ENCODE results near the gene OR5AN1.
"Not testable (repeated sequence)": the region's sequence is repeated elsewhere in the genome, so short reads cannot be mapped to it uniquely, and the experiment has no call there.

The OR5AN1 gene, protein sequence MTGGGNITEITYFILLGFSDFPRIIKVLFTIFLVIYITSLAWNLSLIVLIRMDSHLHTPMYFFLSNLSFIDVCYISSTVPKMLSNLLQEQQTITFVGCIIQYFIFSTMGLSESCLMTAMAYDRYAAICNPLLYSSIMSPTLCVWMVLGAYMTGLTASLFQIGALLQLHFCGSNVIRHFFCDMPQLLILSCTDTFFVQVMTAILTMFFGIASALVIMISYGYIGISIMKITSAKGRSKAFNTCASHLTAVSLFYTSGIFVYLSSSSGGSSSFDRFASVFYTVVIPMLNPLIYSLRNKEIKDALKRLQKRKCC

DNA sequence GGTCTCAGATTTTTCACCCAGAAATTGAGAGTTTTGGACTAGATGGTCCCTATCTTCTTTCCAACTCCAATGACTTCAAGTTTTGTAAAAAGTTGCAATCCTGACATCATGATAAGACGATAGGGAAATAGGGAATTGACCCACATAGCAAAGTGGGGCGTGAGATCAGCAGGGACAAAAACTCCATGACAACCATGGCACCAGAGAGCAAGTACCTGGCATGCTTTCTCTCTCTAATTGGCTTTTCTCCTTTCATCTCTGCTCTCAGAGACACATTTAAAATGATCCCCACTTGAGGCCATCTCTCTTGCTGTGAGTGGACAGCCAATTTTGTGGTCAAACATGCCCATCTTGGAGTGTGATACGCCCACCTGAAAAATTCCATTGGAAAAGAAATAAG lies at the start of gene OR5AN1:
TSS of gene OR5AN1 (plus strand) at position 301 of the 400 bp plus-strand sequence. CDS start 5,564 bp downstream, outside the sequence.
- no peak for DNase-seq

DNA sequence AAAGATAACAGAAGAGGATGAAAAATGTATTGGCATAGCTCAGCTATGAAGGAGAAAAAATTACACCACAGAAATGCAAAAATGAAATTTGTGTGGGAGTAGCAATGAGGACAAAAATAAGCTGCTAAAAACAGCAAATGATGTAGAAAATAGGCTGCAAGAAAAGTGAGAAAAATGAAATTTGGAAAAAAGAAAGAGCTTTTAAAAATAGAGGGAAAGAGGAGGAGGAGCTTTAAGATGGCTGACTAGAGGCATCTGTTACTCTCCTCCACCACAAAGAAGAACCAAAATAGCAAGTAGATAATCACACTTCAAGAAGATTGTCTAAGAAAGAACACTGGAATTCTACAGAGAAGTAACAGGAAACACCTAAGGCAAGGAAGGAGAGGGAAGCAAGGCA lies 23.7 kb upstream of the OR5AN1 start:
- no peak for DNase-seq

- no peak for DNase-seq
These were observed 22.5 kb upstream of the OR5AN1 start for GRCh38 chr11:59336176-59336575.

GRCh38 chr11:59336931-59337330 lies 21.8 kb upstream of the OR5AN1 start:
- no peak for DNase-seq

DNA sequence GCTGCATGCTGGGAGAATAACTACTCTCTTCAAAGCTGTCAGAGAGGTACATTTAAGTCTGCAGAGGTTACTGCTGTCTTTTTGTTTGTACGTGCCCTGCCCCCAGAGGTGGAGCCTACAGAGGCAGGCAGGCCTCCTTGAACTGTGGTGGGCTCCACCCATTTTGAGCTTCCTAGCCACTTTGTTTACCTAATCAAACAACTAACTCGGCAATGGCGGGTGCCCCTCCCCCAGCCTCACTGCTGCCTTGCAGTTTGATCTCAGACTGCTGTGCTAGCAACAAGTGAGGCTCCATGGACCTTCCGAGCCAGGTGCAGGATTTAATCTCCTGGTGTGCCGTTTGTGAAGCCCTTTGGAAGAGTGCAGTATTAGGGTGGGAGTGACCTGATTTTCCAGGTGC lies 9.0 kb upstream of the OR5AN1 start:
- not testable (repeated sequence) for DNase-seq

GRCh38 chr11:59355226-59355625 lies 3.5 kb upstream of the OR5AN1 start:
- no peak for DNase-seq

GRCh38 chr11:59356561-59356960 lies 2.1 kb upstream of the OR5AN1 start:
- no peak for DNase-seq

GRCh38 chr11:59358020-59358419 lies 675 bp upstream of the OR5AN1 start:
- no peak for DNase-seq

DNA sequence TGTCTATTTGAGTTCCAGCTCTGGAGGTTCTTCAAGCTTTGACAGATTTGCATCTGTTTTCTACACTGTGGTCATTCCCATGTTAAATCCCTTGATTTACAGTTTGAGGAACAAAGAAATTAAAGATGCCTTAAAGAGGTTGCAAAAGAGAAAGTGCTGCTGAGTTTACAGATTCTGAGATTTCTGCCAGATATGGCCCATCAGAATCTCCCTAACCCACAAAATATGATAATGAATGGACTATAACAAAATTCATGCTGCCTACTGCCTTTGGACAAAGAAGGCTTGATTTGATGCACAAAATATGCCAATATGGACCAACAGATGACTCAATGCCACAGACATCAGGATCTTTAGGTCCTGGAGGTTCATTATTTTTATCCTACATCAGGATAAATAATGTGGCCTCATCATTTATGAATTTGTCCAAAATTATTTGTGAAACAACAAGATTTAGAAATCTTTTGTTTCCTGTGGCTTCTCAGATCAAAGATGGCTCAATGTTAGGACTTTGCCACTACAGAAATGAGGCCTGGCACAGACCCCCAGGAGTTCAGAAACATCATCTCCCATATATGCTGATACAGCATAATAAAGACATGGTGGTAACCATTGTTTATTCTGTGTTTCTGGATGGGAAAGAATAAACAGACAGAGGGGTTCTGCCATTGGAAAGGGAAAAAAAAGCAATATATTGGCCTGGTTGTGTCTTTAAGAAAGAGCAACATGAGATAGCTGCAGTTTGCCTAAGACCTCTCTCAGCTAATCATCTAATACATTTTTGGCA lies 6.7 kb downstream of the OR5AN1 start:
- no peak for DNase-seq

DNA sequence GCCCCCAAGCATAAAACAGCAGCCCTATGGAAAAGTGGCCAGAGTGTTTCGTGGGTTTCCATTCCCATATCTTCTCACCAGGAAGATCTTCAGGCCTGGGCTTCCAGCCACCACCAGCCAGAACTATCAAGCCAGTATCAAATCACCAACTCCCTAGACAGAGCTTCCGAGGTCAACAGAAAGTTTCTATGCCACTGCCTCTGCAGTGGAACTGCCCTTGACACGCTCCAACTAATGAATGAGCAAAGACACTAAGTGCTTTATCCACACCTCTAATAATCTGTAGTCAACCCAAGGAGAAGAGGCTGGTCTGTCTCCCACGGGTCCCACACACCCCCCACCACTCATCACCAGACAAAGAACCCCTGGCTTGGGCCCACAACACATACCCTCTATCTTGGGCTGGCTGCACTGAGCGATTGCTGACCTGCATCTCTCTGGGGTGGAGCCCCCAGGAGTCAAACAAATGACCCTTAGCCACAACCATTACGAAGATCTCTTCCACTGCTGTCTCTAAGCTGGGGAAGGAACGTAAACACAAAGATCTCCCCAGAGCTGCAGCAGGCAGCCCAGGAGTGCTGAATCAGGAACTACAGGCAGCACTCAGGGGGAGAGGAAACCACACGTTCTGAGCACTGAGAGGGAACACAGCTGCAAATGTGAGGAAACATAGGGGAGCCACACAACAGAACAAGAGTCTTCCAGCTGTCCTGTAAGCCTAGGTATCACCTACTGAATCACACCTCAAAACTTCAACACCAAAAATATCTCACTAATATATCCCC lies 9.7 kb downstream of the OR5AN1 start:
- no peak for DNase-seq

- not testable (repeated sequence) for DNase-seq
These were observed 13.6 kb downstream of the OR5AN1 start for GRCh38 chr11:59372324-59372723.

DNA sequence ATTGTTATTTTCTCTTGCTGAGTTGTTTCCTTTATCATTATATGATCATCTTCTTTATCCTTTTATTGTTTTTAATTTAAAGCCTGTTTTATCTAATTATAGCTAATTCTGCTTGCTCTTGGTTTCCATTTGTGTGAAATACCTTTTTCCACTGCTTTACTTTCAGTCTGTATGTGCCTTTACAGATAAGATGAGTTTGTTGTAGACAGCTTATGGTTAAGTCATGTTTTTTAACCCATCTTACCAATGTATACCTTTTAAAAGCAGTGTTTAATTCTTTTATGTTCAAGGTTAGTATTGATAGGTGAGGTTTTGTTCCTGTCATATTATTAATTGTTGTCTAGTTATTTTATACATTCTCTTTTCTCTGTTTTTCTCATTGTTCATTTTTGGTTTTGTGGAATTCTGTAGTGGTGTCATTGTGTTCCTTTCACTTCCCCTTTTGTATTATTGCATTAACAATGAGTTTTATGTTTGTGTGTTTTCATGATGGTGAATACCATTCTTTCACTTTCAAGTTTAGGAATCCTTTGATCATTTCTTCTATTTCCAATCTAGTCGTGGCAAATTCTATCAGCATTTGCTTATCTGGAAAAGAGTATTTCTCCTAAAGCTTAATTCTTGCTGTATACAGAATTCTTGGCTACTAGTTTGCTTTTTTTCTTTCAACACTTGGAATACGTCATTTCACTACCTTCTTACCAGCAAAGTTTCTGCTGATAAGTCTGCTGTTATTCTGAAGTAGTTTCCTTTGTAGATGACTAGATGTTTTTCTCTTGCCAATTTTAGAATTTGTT lies 21.8 kb downstream of the OR5AN1 start:
- no peak for DNase-seq

- no peak for DNase-seq
These were observed 35.5 kb downstream of the OR5AN1 start for GRCh38 chr11:59394186-59394585.

DNA sequence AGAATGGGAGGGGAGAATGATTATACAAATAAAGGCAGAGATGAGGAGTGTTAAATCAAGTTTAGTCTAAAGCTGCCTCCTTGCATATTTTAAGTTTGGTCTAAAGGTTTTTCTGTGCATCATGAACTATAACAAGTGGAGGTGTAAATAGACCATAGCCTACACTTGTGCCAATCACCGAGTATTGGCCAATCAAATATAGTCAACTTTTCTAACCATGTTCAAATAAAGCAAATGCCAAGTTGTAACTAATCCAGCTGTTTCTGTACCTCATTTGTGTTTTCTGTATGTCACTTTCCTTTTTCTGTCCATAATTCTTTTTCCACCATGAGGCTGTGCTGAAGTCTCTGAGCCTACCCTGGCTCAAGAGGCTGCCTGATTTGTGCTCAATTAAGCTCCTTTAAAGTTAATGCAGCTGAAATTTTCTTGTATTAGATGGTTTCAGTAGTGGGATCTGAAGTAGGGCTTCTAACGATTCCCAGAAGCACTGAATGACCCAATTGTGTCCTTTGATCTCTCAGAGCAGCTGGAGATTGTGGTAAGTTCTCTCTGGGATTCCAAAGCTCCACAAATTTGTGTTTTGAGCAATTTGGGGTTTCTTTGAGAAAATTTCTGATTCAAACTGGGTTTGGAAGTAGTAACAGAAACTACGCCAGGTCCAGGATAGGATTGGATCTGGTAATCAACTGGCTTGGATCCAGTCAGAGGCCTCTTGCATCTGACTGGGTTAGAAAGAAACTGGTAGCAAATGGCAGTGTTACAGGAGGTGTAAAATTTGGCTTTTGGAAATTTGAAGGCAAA lies 42.0 kb downstream of the OR5AN1 start:
- DNase-seq = no peak

- DNase-seq = no peak
These were observed 42.5 kb downstream of the OR5AN1 start for GRCh38 chr11:59401262-59401552.

DNA sequence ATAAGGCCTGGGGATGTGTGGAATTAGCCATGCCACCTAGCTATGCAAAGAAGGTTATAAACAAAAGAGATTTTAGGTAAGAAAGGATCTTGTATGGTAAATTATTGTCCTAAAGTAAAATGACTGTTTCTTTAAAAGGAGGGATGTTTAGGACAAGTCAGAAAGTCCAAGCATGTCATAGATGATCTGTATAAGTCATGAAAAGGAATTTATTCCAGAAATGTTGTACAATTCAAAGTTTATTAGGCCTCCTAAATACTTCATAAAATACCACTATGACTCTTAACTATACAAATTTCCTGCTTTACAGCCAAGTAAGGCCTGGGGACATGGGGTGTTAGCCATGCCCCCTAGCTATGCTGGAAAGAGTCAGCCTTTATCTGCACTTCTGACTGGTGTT lies 44.9 kb downstream of the OR5AN1 start:
- DNase-seq = no peak

GRCh38 chr11:59413646-59414045 lies 55.0 kb downstream of the OR5AN1 start:
- DNase-seq = no peak

DNA sequence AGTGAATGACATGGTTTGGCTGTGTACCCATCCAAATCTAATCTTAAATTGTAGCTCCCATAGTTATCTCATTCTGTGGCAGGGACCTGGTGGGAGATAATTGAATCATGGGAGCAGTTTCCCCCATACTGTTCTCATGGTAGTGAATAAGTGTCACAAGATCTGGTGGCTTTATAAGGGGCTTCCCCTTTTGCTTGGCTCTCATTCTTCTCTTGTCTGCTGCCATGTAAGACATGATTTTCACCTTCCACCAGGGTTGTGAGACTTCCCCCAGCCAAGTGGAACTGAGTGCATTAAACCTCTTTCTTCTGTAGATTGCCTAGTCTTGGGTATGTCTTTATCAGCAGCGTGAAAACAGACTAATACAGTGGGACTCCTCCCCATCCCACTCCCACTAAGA lies 56.4 kb downstream of the OR5AN1 start:
- no peak for DNase-seq

DNA sequence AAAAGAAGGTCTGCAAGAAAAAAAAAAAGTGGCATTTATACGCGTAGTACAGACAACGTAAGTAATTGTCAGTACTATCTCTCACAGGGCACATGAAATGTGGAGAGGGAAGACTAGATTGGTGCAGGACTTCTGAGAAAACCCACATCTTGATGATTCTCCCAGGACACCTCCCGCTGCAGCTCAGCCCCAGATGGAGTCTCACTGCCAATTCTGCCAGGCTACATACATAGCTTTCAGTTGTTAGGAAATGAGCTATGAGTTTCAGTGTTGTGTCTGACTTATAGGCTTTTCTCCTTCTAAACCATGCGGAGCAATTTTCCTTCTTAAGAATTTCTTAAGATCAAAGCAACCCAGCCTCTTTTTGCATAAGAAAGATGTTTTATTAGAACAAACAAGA lies 57.9 kb downstream of the OR5AN1 start:
- DNase-seq = no peak

DNA sequence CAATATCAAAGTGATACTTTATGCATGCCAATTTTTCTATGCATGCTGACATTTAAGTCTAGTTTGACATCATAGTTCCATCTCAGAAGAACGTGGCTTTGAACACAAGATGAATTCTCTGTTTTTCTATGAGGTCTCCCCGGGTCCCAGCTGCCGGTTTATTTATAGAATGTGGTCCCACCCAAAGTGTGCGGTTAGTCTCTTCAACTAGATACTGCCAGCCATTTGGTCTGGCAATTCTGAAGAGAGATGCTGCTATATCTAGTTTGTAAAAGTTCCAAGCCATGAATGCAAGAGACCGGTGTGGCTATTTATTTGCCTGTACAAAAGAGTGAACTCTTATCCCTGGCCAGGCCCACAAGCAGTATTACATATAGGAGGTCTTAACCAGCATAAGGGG lies 58.3 kb downstream of the OR5AN1 start:
- no peak for DNase-seq

DNA sequence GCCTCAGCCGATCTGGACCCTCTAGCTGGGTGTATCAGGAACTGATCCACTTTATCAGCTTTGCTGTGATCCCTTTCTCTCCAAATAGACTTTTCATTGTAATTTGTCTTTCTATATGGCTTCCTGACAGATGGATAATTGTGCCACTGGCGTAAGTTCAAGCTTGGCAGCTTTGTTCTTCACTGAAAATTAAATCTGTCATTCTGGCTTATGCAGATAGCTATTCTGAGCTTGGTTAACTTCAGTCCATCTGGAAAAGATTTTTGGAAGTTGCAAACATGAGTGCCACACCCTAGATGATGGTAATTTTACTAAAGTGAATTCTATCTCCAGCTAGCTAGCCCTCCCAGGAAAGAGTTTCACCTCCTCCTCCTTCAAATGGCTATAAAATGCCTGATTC lies 59.5 kb downstream of the OR5AN1 start:
- DNase-seq = no peak

Measured in fibroblast of upper back skin (primary cell).